Measurements from ENCODE around the gene SQSTM1. TPM values are rescaled to one million over a fixed set of nuclear protein-coding genes. Genes with fewer than 3 reads are reported as not detected.
A peak's percentile ranks its signal among the peaks of the same experiment; 100 is the strongest.

The SQSTM1 gene
- total RNA-seq, 1 experiment from 2014 or later = 341 TPM

DNA sequence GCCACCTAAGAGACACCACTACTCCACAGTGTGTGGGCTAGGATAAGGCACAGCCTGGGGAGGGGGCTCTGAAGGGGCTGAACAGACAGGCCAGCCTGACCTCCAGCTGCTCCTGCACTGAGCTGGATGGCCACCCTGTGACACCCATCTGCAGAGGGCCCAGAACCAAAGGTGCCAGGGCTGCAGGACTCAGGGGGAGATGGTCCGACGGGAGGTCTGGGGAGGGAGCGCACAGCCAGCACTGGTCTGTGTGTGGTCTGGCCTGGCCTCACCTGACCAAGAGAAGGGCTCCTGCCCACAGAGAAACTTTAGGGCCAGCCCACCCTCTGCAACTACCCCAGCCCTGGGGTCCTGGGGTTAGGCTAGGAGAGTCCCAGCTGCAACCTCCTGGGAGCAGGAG lies 26.1 kb upstream of the SQSTM1 start:
- CTCF ChIA-PET = no interaction called here
- no peak overlapping the region for H2AFZ ChIP-seq (ENCODE audit: low read length)
- no peaks in the 10 kb centered on the region for H3K79me2 ChIP-seq (ENCODE audit: low read length)
- peak overlapping the region; percentile 75 for H3K4me2 ChIP-seq (ENCODE audit: low read length)
- H3F3A ChIP-seq (ENCODE audit: low read length, unreplicated experiment) = no peaks in the 10 kb centered on the region
- ATAC-seq (no peak), DNase-seq (no peak)
- H3K36me3 ChIP-seq (ENCODE audit: low read depth, low read length) = no peaks in the 10 kb centered on the region
- H3K4me1 ChIP-seq (ENCODE audit: insufficient read depth, low read length) = peaks cover 8% of the 10 kb centered on the region; the same call in 1 of the 2 replicates
- no peaks in the 10 kb centered on the region for H3K9me2 ChIP-seq (replicated peaks; ENCODE audit: low read length)
- TF ChIP-seq, protein P1, sequence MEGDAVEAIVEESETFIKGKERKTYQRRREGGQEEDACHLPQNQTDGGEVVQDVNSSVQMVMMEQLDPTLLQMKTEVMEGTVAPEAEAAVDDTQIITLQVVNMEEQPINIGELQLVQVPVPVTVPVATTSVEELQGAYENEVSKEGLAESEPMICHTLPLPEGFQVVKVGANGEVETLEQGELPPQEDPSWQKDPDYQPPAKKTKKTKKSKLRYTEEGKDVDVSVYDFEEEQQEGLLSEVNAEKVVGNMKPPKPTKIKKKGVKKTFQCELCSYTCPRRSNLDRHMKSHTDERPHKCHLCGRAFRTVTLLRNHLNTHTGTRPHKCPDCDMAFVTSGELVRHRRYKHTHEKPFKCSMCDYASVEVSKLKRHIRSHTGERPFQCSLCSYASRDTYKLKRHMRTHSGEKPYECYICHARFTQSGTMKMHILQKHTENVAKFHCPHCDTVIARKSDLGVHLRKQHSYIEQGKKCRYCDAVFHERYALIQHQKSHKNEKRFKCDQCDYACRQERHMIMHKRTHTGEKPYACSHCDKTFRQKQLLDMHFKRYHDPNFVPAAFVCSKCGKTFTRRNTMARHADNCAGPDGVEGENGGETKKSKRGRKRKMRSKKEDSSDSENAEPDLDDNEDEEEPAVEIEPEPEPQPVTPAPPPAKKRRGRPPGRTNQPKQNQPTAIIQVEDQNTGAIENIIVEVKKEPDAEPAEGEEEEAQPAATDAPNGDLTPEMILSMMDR (conservative IDR thresholded peaks at IDR 0.05; ENCODE audit: low read depth, low read length) = no peak
- TF ChIP-seq EZH2phosphoT487 (IDR thresholded peaks at IDR 0.05; ENCODE audit: borderline replicate concordance, low read length) = no peak
- no peak for TF ChIP-seq EZH2 (IDR thresholded peaks at IDR 0.05; ENCODE audit: low read length, unreplicated experiment)
- no TSS peak for BruUV-seq (replicated peaks)
- intact Hi-C loops (cut with micrococcal nuclease) = no loop called here
- no peak overlapping the region for H3K27ac ChIP-seq (ENCODE audit: low read length)
- H3K9me3 ChIP-seq (ENCODE audit: low read length) = no peaks in the 10 kb centered on the region
- H4K20me1 ChIP-seq (ENCODE audit: low read length) = no peaks in the 10 kb centered on the region
- POLR2A ChIA-PET (ENCODE audit: unreplicated experiment) = no interaction called here
- peak overlapping the region; percentile 76; the same call in 1 of the 2 replicates for H3K4me3 ChIP-seq (ENCODE audit: low read length)
- H3K9ac ChIP-seq (ENCODE audit: low read length) = no peak overlapping the region
- no peaks in the 10 kb centered on the region for H3K27me3 ChIP-seq (ENCODE audit: low read length)

DNA sequence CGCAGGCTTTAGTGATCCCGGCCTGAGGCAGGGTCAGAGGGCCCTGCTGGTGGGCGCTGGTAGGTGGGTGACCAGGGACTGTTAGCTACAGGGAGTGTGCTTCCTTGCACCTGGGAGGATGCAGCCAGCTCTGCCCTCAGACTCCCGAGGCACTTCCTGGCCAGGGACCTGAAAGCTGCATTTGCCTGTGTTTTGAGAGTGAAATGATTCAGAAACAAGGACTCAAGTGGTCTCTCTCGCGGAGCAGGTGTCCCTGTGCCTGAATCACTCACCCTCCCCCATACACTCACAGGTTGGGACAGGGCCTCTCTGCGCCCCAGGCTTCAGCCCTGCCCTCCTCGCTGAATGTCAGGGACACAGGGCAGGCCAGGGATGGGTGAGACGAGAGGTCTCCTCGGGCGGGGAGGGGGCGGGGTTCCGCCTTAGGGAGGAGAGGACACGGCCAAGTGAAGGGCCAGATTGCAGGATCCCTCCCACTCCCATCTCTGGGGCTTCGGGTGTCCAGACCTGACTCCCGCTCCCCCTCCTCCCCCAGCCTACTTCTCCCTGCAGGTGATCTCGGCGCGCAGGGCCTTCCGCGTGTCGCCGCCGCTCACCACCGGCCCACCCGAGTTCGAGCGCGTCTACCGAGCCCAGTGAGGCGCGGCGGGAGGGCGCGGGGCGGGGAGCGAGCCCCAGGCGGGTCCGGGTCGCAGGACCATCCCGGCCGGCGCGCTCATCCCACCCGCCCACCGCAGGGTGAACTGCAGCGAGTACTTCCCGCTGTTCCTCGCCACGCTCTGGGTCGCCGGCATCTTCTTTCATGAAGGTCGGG lies 25.4 kb upstream of the SQSTM1 start:
- no peaks in the 10 kb centered on the region for H3K9me3 ChIP-seq (ENCODE audit: low read length)
- H3K9ac ChIP-seq (ENCODE audit: low read length) = peak overlapping the region; percentile 74
- no peaks in the 10 kb centered on the region for H3K27me3 ChIP-seq (ENCODE audit: low read length)
- peak; percentile 47 for DNase-seq
- H3K4me3 ChIP-seq (ENCODE audit: low read length) = peak overlapping the region; percentile 76
- intact Hi-C loops (cut with micrococcal nuclease) = no loop called here
- H3F3A ChIP-seq (ENCODE audit: low read length, unreplicated experiment) = no peaks in the 10 kb centered on the region
- H3K27ac ChIP-seq (ENCODE audit: low read length) = 0 out of 2 replicates have a peak overlapping the region, but pooled peaks have one; percentile 9
- H2AFZ ChIP-seq (ENCODE audit: low read length) = peak overlapping the region; percentile 75
- no peaks in the 10 kb centered on the region for H4K20me1 ChIP-seq (ENCODE audit: low read length)
- CTCF ChIA-PET = interaction anchor here (0.6 to 0.7 kb wide), 5 partner anchors 33 to 1152 kb away, joined by 3 to 8 read pairs (median 7); no protein-coding TSS in a partner anchor
- POLR2A ChIA-PET (ENCODE audit: unreplicated experiment) = no interaction called here
- H3K79me2 ChIP-seq (ENCODE audit: low read length) = no peaks in the 10 kb centered on the region
- BruUV-seq (replicated peaks) = no TSS peak
- peaks cover 8% of the 10 kb centered on the region; the same call in 1 of the 2 replicates for H3K4me1 ChIP-seq (ENCODE audit: insufficient read depth, low read length)
- H3K36me3 ChIP-seq (ENCODE audit: low read depth, low read length) = no peaks in the 10 kb centered on the region
- TF ChIP-seq EZH2phosphoT487 (IDR thresholded peaks at IDR 0.05; ENCODE audit: borderline replicate concordance, low read length) (no peak), EZH2 (IDR thresholded peaks at IDR 0.05; ENCODE audit: low read length, unreplicated experiment) (no peak)
- TF ChIP-seq, protein P1 (conservative IDR thresholded peaks at IDR 0.05; ENCODE audit: low read depth, low read length) = no peak
- ATAC-seq = peak; percentile 25
- H3K9me2 ChIP-seq (replicated peaks; ENCODE audit: low read length) = no peaks in the 10 kb centered on the region
- H3K4me2 ChIP-seq (ENCODE audit: low read length) = peak overlapping the region; percentile 75

Measured in PC-3 (cell line).